Left ventricle myocardium inferior (tissue), 1 donor: ENCODE data around the gene AHNAK. TPM values are rescaled to one million over a fixed set of nuclear protein-coding genes. Genes with fewer than 3 reads are reported as not detected.

Source experiments
- DNase-seq: peaks from one replicate; pipeline ENCODE4 v3.0.0-alpha.2; 2020
- H3K27ac ChIP-seq: fragments of 200-600 bp; replicated peaks from 2 replicates; pipeline ENCODE4 v1.8.0; 2021
- H3K27me3 ChIP-seq: fragments of 200-600 bp; 2 replicates; pipeline ENCODE4 v1.8.0; 2021; ENCODE audit warnings: low read depth
- H3K36me3 ChIP-seq: fragments of 200-600 bp; 2 replicates; pipeline ENCODE4 v1.8.0; 2021
- H3K4me1 ChIP-seq: fragments of 200-600 bp; 2 replicates; pipeline ENCODE4 v1.8.0; 2021
- H3K4me3 ChIP-seq: fragments of 200-600 bp; 2 replicates; pipeline ENCODE4 v1.8.0; 2021; ENCODE audit warnings: mild to moderate bottlenecking, moderate library complexity
- H3K9me3 ChIP-seq: fragments of 200-600 bp; replicated peaks from 2 replicates; pipeline ENCODE4 v1.8.0; 2021
- CTCF ChIP-seq: fragments of 200-600 bp; IDR thresholded peaks from 2 replicates; pipeline ENCODE4 v1.8.0; 2021; ENCODE audit warnings: antibody characterized with exemption, mild to moderate bottlenecking, borderline replicate concordance
- intact Hi-C: fragments of 100-400 bp; cut with micrococcal nuclease; formaldehyde crosslinking; loops from one replicate; pipeline ENCODE4 v1.11.0; 2022
- total RNA-seq: library from RNA; stranded (reverse); fragmentation: NEBNext Ultra II Directional; extraction: Animal tissue kit (Norgen Biotek cat#: 25700); gene quantifications from one replicate; pipeline ENCODE4 v1.2.1, GENCODE V29; 2021
- donor health status: DM: no; HTN: yes; CAD: no; lungs with severe emphysema.

Gene AHNAK
- total RNA-seq, 1 donor from 2014 or later, result 290 TPM

DNA sequence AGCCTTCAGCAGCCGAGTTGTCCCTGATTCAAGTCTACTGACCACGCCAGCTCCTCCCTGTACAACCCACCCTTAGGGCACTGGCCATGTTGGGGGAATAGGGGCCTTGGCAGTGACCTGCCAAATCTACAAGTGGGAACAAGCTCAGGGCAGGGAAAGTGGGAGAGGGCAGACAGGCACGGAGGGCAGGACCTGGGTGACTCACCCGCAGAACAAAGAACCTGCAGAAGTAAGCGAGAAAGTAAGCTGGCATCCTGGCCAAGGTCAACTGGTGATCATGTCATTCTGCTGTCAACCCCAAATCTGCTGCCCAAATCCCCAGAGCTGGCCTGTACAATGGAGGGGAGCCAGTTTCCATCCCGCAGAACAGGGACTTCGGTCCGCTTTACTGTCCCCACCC lies 135.6 kb downstream of the AHNAK start:
- no peak for TF ChIP-seq CTCF
- Histone ChIP-seq H3K9me3 (no peaks in the 10 kb centered on the region), H3K27ac (no peak overlapping the region), H3K4me3 (no peak overlapping the region), H3K4me1 (no peaks in the 10 kb centered on the region), H3K27me3 (no peaks in the 10 kb centered on the region), H3K36me3 (no peaks in the 10 kb centered on the region)
- intact Hi-C loops, result no loop called here
- no peak for DNase-seq

GRCh38 chr11:62409831-62410230 lies 136.8 kb downstream of the AHNAK start:
- Histone ChIP-seq H3K4me3 (no peak overlapping the region), H3K27ac (no peak overlapping the region), H3K4me1 (no peaks in the 10 kb centered on the region), H3K36me3 (no peaks in the 10 kb centered on the region), H3K9me3 (no peaks in the 10 kb centered on the region), H3K27me3 (no peaks in the 10 kb centered on the region)
- TF ChIP-seq CTCF, result no peak
- no peak for DNase-seq
- intact Hi-C loops, result no loop called here

DNA sequence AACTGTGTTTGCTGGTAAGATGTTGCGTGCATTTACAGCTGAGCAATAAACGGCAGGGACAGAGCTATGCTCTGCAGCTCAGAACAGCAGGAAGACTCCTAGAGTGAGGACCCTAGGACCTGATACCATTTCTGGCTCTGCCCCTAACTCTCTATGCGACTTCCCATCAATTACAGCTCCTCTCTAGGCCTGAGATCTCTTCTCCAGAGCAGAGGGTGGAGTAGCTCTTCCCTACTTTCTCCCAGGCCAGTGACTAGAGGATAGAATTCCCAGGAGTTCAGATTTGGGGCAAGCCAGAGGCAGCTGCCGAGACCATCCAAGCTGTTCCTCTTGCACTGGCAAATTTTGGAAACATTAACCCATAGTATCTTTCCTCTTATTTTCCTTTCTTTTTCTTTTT lies 140.6 kb downstream of the AHNAK start:
- no peak for TF ChIP-seq CTCF
- intact Hi-C loops, result no loop called here
- no peaks in the 10 kb centered on the region for H3K9me3 ChIP-seq
- H3K36me3 ChIP-seq, result no peaks in the 10 kb centered on the region
- peaks cover 18% of the 10 kb centered on the region for H3K4me1 ChIP-seq
- DNase-seq, result no peak
- no peak overlapping the region for H3K4me3 ChIP-seq
- no peaks in the 10 kb centered on the region for H3K27me3 ChIP-seq
- H3K27ac ChIP-seq, result no peak overlapping the region

- DNase-seq, result no peak
- no peak for TF ChIP-seq CTCF
- intact Hi-C loops, result no loop called here
- Histone ChIP-seq H3K4me1 (peaks cover 29% of the 10 kb centered on the region), H3K9me3 (no peaks in the 10 kb centered on the region), H3K36me3 (no peaks in the 10 kb centered on the region), H3K27me3 (no peaks in the 10 kb centered on the region), H3K27ac (no peak overlapping the region), H3K4me3 (no peak overlapping the region)
Measured at GRCh38 chr11:62404901-62405300, 141.7 kb downstream of the AHNAK start.

GRCh38 chr11:62404435-62404834 lies 142.2 kb downstream of the AHNAK start:
- no peak overlapping the region for H3K4me3 ChIP-seq
- no peaks in the 10 kb centered on the region for H3K36me3 ChIP-seq
- peaks cover 34% of the 10 kb centered on the region for H3K4me1 ChIP-seq
- no peak overlapping the region for H3K27ac ChIP-seq
- no peak for TF ChIP-seq CTCF
- intact Hi-C loops, result no loop called here
- H3K27me3 ChIP-seq, result no peaks in the 10 kb centered on the region
- DNase-seq, result no peak
- H3K9me3 ChIP-seq, result no peaks in the 10 kb centered on the region
